ENCODE measurements around the gene MYBPHL. TPM values are rescaled to one million over a fixed set of nuclear protein-coding genes. Genes with fewer than 3 reads are reported as not detected.

Gene MYBPHL
- total RNA-seq, 1 donor from 2014 or later: not detected

DNA sequence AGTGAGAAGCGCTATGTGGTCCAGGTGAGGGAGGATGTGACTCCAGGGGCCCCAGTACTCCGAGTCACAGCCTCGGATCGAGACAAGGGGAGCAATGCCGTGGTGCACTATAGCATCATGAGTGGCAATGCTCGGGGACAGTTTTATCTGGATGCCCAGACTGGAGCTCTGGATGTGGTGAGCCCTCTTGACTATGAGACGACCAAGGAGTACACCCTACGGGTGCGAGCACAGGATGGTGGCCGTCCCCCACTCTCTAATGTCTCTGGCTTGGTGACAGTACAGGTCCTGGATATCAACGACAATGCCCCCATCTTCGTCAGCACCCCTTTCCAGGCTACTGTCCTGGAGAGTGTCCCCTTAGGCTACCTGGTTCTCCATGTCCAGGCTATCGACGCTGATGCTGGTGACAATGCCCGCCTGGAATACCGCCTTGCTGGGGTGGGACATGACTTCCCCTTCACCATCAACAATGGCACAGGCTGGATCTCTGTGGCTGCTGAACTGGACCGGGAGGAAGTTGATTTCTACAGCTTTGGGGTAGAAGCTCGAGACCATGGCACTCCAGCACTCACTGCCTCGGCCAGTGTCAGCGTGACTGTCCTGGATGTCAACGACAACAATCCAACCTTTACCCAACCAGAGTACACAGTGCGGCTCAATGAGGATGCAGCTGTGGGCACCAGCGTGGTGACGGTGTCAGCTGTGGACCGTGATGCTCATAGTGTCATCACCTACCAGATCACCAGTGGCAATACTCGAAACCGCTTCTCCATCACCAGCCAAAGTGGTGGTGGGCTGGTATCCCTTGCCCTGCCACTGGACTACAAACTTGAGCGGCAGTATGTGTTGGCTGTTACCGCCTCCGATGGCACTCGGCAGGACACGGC, 55.3 kb downstream of the MYBPHL start:
- no peaks in the 10 kb centered on the region for H3K27me3 ChIP-seq
- no peak overlapping the region for H3K4me3 ChIP-seq
- TF ChIP-seq, protein P1, sequence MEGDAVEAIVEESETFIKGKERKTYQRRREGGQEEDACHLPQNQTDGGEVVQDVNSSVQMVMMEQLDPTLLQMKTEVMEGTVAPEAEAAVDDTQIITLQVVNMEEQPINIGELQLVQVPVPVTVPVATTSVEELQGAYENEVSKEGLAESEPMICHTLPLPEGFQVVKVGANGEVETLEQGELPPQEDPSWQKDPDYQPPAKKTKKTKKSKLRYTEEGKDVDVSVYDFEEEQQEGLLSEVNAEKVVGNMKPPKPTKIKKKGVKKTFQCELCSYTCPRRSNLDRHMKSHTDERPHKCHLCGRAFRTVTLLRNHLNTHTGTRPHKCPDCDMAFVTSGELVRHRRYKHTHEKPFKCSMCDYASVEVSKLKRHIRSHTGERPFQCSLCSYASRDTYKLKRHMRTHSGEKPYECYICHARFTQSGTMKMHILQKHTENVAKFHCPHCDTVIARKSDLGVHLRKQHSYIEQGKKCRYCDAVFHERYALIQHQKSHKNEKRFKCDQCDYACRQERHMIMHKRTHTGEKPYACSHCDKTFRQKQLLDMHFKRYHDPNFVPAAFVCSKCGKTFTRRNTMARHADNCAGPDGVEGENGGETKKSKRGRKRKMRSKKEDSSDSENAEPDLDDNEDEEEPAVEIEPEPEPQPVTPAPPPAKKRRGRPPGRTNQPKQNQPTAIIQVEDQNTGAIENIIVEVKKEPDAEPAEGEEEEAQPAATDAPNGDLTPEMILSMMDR (IDR thresholded peaks at IDR 0.05): no peak
- intact Hi-C loops (cut with DNase I): no loop called here
- no peak overlapping the region for H3K27ac ChIP-seq
- H3K9me3 ChIP-seq: no peaks in the 10 kb centered on the region
- no peak for DNase-seq (ENCODE audit: low spot score in 2 of 2)
- no peaks in the 10 kb centered on the region for H3K36me3 ChIP-seq
- peaks cover 9 to 27% of the 10 kb centered on the region in 2 donors for H3K4me1 ChIP-seq

DNA sequence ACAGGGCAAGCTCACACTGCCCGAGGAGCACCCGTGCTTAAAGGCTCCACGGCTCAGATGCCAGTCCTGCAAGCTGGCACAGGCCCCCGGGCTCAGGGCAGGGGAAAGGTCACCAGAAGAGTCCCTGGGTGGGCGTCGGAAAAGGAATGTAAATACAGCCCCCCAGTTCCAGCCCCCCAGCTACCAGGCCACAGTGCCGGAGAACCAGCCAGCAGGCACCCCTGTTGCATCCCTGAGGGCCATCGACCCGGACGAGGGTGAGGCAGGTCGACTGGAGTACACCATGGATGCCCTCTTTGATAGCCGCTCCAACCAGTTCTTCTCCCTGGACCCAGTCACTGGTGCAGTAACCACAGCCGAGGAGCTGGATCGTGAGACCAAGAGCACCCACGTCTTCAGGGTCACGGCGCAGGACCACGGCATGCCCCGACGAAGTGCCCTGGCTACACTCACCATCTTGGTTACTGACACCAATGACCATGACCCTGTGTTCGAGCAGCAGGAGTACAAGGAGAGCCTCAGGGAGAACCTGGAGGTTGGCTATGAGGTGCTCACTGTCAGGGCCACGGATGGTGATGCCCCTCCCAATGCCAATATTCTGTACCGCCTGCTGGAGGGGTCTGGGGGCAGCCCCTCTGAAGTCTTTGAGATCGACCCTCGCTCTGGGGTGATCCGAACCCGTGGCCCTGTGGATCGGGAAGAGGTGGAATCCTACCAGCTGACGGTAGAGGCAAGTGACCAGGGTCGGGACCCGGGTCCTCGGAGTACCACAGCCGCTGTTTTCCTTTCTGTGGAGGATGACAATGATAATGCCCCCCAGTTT, 56.1 kb downstream of the MYBPHL start:
- intact Hi-C loops (cut with DNase I): no loop called here
- Histone ChIP-seq H3K36me3 (no peaks in the 10 kb centered on the region), H3K9me3 (no peaks in the 10 kb centered on the region), H3K27ac (no peak overlapping the region), H3K27me3 (no peaks in the 10 kb centered on the region), H3K4me1 (peaks cover 9 to 27% of the 10 kb centered on the region in 2 donors), H3K4me3 (peak overlapping the region in 1 of 2 donors; percentile 82)
- DNase-seq (ENCODE audit: low spot score in 2 of 2): no peak
- TF ChIP-seq, protein P1 (IDR thresholded peaks at IDR 0.05): no peak

DNA sequence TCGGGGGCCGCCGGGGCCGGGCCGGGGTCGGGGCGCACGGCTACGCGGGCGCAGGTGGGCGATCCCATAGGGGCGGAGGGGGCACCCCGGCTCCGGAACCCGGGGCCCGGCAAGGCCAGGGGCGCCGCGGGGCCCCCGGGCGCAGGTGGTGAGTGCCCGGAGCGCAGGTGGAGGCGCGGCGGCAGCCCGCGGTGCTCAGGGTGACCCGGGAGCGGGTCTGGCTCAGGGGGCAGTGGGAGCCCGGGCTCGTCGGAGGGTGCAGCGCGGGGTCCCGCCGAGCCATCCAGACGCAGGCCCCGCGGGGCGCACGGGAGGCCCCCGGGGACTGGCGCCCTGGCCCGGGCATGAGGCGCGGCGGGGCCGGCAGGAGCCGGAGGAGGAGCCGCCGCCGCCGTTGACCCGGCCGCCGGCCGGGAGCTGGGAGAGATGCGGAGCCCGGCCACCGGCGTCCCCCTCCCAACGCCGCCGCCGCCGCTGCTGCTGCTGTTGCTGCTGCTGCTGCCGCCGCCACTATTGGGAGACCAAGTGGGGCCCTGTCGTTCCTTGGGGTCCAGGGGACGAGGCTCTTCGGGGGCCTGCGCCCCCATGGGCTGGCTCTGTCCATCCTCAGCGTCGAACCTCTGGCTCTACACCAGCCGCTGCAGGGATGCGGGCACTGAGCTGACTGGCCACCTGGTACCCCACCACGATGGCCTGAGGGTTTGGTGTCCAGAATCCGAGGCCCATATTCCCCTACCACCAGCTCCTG, 57.0 kb downstream of the MYBPHL start:
- TF ChIP-seq, protein P1 (IDR thresholded peaks at IDR 0.05): no peak
- Histone ChIP-seq H3K36me3 (no peaks in the 10 kb centered on the region), H3K4me3 (peak overlapping the region; percentile 82 to 89), H3K27ac (no peak overlapping the region), H3K27me3 (no peaks in the 10 kb centered on the region), H3K9me3 (no peaks in the 10 kb centered on the region), H3K4me1 (peaks cover 9 to 23% of the 10 kb centered on the region in 2 donors)
- intact Hi-C loops (cut with DNase I): loop anchor here (1.0 kb wide), 1 partner anchor 9 kb away; no protein-coding TSS in a partner anchor
- no peak for DNase-seq (ENCODE audit: low spot score in 2 of 2)

DNA sequence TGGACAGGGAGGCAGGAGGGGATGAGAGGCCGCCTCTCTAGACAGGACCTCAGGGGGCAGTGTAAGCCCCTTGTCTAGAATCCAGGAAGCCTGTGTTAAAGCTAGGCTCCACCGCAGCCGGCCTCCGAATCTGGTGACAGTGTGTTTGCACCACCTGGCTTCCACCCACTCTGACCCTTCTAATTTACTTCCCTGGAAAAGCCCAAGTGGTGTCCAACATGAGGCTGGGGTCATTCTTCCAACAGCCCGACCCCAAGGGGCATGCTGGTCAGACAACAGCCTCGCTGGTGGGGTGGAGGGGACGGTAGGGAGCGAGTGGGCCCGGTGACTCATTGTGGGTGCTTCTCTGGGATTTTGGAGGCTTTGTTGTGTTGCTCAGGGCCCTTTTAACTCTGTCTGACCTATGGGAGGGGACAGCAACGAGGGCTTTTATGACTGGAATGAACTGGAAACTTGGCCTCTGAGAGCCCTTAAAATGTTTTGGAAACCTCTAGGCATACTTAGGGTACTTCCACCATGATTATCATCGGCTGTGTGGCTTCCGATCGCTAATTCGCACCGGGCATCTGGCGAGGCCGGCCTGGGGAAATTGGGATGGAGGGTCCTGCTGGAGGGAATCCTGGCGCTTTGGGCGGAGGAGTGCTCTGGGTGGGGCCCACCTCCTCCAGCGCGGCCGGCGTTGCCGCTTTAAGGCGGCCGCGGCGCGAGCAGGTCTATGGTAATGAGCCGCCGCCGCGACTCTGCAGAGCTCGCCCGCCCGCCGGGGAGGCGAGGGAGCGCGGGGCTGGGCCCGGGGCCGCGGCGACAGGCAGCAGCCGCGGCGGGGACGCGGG, 57.8 kb downstream of the MYBPHL start, which contains the start of gene CELSR2:
TSS of gene CELSR2 (plus strand) at position 743 of the 833 bp plus-strand sequence. CDS start 541 bp downstream, outside the sequence.
- Histone ChIP-seq H3K27ac (no peak within 1 kb of the TSS), H3K4me1 (peaks cover 2 to 18% of the 10 kb centered on the region in 2 donors), H3K36me3 (no peaks in the 10 kb centered on the region), H3K9me3 (no peaks in the 10 kb centered on the region), H3K4me3 (peak within 1 kb of the TSS; percentile 82 to 89), H3K27me3 (no peaks in the 10 kb centered on the region)
- intact Hi-C loops (cut with DNase I): loop anchor here (1.0 kb wide), 1 partner anchor 8 kb away; no protein-coding TSS in a partner anchor
- TF ChIP-seq, protein P1 (IDR thresholded peaks at IDR 0.05): no peak
- no peak for DNase-seq (ENCODE audit: low spot score in 2 of 2)

Measured in ascending aorta (tissue), 2 donors.